ENCODE results near the gene PODN. TPM values are rescaled to one million over a fixed set of nuclear protein-coding genes. Genes with fewer than 3 reads are reported as not detected.

PODN gene
- total and polyA plus RNA-seq, 2 of the 4 experiments (the other 2 are of a cell fraction): 0.54 to 6.2 TPM

DNA sequence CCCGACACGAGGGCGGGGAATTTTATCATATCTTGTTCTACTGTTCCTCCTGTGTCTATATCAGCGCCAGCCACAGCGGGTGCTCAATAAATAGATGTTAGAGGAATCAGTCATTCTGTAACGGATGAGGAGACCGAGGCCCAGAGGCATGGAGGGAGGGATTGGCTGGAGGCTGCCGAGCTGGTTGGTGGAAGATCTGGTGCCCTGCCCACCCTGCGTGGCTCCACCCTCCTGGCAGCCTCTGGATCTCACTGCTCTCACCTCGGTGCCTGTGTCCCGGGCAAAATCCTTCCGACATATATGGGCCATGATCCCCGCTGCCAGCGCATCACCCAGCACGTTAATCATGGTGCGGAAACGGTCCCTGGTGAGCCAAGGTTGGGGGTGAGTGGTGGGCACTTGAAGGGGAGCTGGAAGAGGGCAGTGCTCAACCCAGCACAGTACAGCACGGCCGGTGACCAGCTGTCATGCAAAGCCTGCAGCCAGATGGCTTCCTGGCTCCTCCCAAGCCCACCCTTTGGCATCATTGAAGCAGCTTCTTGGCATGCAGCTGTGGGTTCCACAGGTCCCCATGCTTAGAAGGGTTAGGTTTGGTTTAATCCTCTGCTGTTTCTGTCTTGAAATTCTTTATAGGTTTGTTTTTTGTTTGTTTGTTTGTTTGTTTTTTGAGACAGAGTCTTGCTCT lies 26.7 kb downstream of the PODN start:
- Histone ChIP-seq H3K9me3 (ENCODE audit: control insufficient read depth, insufficient read depth, low read length) (no peaks in the 10 kb centered on the region), H3K4me1 (ENCODE audit: control insufficient read depth, insufficient read depth, low read length) (peaks cover 19% of the 10 kb centered on the region), H2BK20ac (ENCODE audit: low read depth, low read length) (peak overlapping the region; percentile 66; the same call in 1 of the 2 replicates), H3K4me2 (ENCODE audit: low read depth, low read length) (no peak overlapping the region), H3K4me3 (ENCODE audit: insufficient read depth, low read depth, low read length) (no peak overlapping the region), H2AK9ac (replicated peaks; ENCODE audit: low read depth, low read length, poor library complexity) (peak overlapping the region; percentile 33), H3K18ac (ENCODE audit: low read depth, low read length) (peak overlapping the region; percentile 24), H2BK15ac (ENCODE audit: low read depth, low read length) (peak overlapping the region; percentile 2; the same call in 1 of the 3 replicates), H4K20me1 (ENCODE audit: insufficient read depth, low read length) (no peaks in the 10 kb centered on the region), H3K56ac (ENCODE audit: extremely low read depth, insufficient read depth, low read length) (no peak overlapping the region), H3K27ac (ENCODE audit: insufficient read depth, low read length) (no peak overlapping the region), H3K9me1 (ENCODE audit: insufficient read depth, low read length) (peaks cover 16% of the 10 kb centered on the region), H2AFZ (replicated peaks; ENCODE audit: low read length, poor library complexity) (peak overlapping the region; percentile 11), H4K5ac (ENCODE audit: low read depth, low read length) (no peak overlapping the region), H3K14ac (replicated peaks; ENCODE audit: low read depth, low read length) (peak overlapping the region; percentile 67), H4K8ac (ENCODE audit: low read depth in 2 of 2, low read length in 2 of 2) (peak overlapping the region in 1 of 2 experiments; percentile 54; a peak in 1 of 4 replicates), H4K91ac (ENCODE audit: insufficient read depth, low read depth, low read length) (peak overlapping the region; percentile 32), H3K27me3 (ENCODE audit: control insufficient read depth, insufficient read depth, low read length) (no peaks in the 10 kb centered on the region), H2BK5ac (ENCODE audit: low read depth, low read length, poor library complexity, severe bottlenecking) (no peak overlapping the region), H3K9ac (ENCODE audit: low read depth, low read length) (no peak overlapping the region), H3K4ac (ENCODE audit: low read depth, low read length) (peak overlapping the region; percentile 50), H2BK120ac (ENCODE audit: low read depth, low read length) (peak overlapping the region; percentile 64), H3K36me3 (ENCODE audit: control insufficient read depth, insufficient read depth, low read length) (peaks cover 6% of the 10 kb centered on the region; the same call in 1 of the 2 replicates), H3K79me1 (ENCODE audit: low read depth in 1 of 2, low read length in 2 of 2) (no peaks in the 10 kb centered on the region), H2AK5ac (ENCODE audit: low read depth, low read length) (peak overlapping the region; percentile 75; the same call in 1 of the 2 replicates), H3K23ac (ENCODE audit: low read depth, low read length) (0 out of 2 replicates have a peak overlapping the region, but pooled peaks have one; percentile 9)
- POLR2A ChIA-PET (ENCODE audit: unreplicated experiment): interaction anchor here (0.5 kb wide), 1 partner anchor 18 kb away, joined by 4 read pairs; no protein-coding TSS in a partner anchor
- dilution Hi-C loops (cut with HindIII; ENCODE audit: low sequenced_read_pairs, unreplicated experiment): no loop called here
- ATAC-seq (ENCODE audit: low read depth): no peak
- BruUV-seq (replicated peaks): no TSS peak
- CTCF ChIA-PET: interaction anchor here (0.5 kb wide), 1 partner anchor 1101 kb away, joined by 5 read pairs; no protein-coding TSS in a partner anchor
- intact Hi-C loops (cut with micrococcal nuclease): no loop called here
- WGBS, 2 experiments (ENCODE audit: extremely low coverage in 2 of 2, insufficient read length in 1 of 2): 85% methylated on average over 5 of the region's 19 CpGs; no CpG with 5 or more reads in 1 of the 2 experiments
- in situ Hi-C loops (cut with MboI; ENCODE audit: low sequenced_read_pairs): no loop called here
- no peak for DNase-seq
- TF ChIP-seq MAZ (IDR thresholded peaks at IDR 0.05; ENCODE audit: borderline replicate concordance, low read depth, low read length) (no peak), NFE2L2 (IDR thresholded peaks at IDR 0.05; ENCODE audit: low read depth, low read length) (no peak), MXI1 (IDR thresholded peaks at IDR 0.05; ENCODE audit: borderline replicate concordance, low read depth, low read length) (no peak), CHD1 (IDR thresholded peaks at IDR 0.05; ENCODE audit: low read depth, low read length) (no peak), RAD21 (IDR thresholded peaks at IDR 0.05; ENCODE audit: low read length) (no peak), RFX5 (IDR thresholded peaks at IDR 0.05; ENCODE audit: low read depth, low read length) (no peak), RCOR1 (IDR thresholded peaks at IDR 0.05; ENCODE audit: insufficient replicate concordance, low read length) (no peak)
- TF ChIP-seq, protein P1, sequence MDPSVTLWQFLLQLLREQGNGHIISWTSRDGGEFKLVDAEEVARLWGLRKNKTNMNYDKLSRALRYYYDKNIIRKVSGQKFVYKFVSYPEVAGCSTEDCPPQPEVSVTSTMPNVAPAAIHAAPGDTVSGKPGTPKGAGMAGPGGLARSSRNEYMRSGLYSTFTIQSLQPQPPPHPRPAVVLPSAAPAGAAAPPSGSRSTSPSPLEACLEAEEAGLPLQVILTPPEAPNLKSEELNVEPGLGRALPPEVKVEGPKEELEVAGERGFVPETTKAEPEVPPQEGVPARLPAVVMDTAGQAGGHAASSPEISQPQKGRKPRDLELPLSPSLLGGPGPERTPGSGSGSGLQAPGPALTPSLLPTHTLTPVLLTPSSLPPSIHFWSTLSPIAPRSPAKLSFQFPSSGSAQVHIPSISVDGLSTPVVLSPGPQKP (IDR thresholded peaks at IDR 0.05; ENCODE audit: borderline replicate concordance, low read depth, low read length): no peak
